ENCODE results near the gene ZNF516. TPM values are rescaled to one million over a fixed set of nuclear protein-coding genes. Genes with fewer than 3 reads are reported as not detected.

ZNF516 gene
- total RNA-seq, 1 experiment from 2014 or later: 22.6 TPM

DNA sequence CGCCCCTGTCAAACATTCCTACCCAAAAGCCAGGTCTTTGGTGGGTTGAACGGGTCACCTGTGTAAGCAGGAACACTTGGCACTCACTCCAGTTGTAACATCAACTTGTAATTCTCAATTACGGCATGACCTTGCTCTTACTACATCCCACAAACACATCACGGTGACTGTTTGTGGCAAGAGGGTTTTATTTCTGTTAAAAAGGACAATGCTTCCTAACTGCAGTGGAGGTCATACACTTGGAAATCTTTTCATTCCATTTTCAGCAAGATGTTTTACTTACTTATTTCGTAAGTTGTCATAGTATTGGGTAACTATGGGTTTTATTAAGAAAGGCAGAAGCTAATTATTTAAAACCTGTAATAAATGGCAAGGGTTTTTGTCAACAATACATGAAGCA is 126.1 kb downstream of the ZNF516 start:
- no peaks in the 10 kb centered on the region for H3K23me2 ChIP-seq (ENCODE audit: insufficient read length, low read depth, low read length, poor library complexity, severe bottlenecking)
- no peak for DNase-seq

More for the DNA sequence above, 126.1 kb downstream of the ZNF516 start:
- Histone ChIP-seq H3K79me2 (ENCODE audit: insufficient read depth, low read length) (no peaks in the 10 kb centered on the region), H3K9me3 (ENCODE audit: control insufficient read depth, low read depth, low read length) (no peaks in the 10 kb centered on the region), H3K9ac (ENCODE audit: extremely low read depth, insufficient read length, low read length) (no peak overlapping the region), H3K18ac (ENCODE audit: insufficient read length, low read depth, low read length) (no peak overlapping the region), H2BK120ac (ENCODE audit: low read depth, low read length, poor library complexity, severe bottlenecking) (no peak overlapping the region), H2BK15ac (ENCODE audit: low read depth, low read length) (no peak overlapping the region), H3K14ac (ENCODE audit: insufficient read depth, low read length) (no peak overlapping the region), H2BK5ac (ENCODE audit: insufficient read length, low read length) (no peak overlapping the region), H4K20me1 (ENCODE audit: control insufficient read depth, insufficient read depth, insufficient read length) (no peaks in the 10 kb centered on the region), H3K27me3 (ENCODE audit: insufficient read depth, low read length) (no peaks in the 10 kb centered on the region), H3K27ac (ENCODE audit: insufficient read length, low read depth, low read length) (no peak overlapping the region), H3K23ac (ENCODE audit: insufficient read length, low read depth, low read length) (no peak overlapping the region), H3K4me1 (ENCODE audit: insufficient read depth, low read length) (no peaks in the 10 kb centered on the region; the same call in 1 of the 2 replicates), H2BK12ac (ENCODE audit: insufficient read length, low read depth, low read length) (no peak overlapping the region), H4K8ac (replicated peaks; ENCODE audit: insufficient read length, low read depth, low read length) (no peak overlapping the region), H4K91ac (ENCODE audit: insufficient read length, low read depth, low read length) (no peak overlapping the region), H4K5ac (ENCODE audit: insufficient read length, low read depth, low read length) (no peak overlapping the region), H3K79me1 (ENCODE audit: insufficient read depth, low read depth, low read length, poor library complexity, severe bottlenecking) (no peaks in the 10 kb centered on the region), H2BK20ac (ENCODE audit: low read depth, low read length, poor library complexity, severe bottlenecking) (no peak overlapping the region), H2AFZ (ENCODE audit: low read length) (no peak overlapping the region), H2AK5ac (ENCODE audit: insufficient read length, low read length) (no peak overlapping the region), H3K4me2 (ENCODE audit: insufficient read depth, insufficient read length, low read length) (no peak overlapping the region), H3K4ac (ENCODE audit: low read depth, low read length) (no peak overlapping the region), H3K56ac (ENCODE audit: insufficient read length, low read depth, low read length) (no peak overlapping the region), H3T11ph (ENCODE audit: low read length) (no peak overlapping the region)
- Mint-ChIP-seq H3K27ac (no peak overlapping the region; a peak in 1 of 7 replicates), H3K36me3 (ENCODE audit: insufficient read depth in 1 of 3, low read depth in 3 of 3) (peaks cover 4 to 14% (median 10%) of the 10 kb centered on the region in 3 experiments; a peak in 3 of 7 replicates), H3K27me3 (ENCODE audit: low read depth) (no peaks in the 10 kb centered on the region), H3K9me3 (no peaks in the 10 kb centered on the region), H3K4me3 (no peak overlapping the region), H3K4me1 (peaks cover 23 to 29% of the 10 kb centered on the region in 2 experiments)
- no CpG with 5 or more reads among the region's 5 CpGs for WGBS (ENCODE audit: extremely low coverage, insufficient read length, low lambda C conversion rate)
- TF ChIP-seq, protein P1, sequence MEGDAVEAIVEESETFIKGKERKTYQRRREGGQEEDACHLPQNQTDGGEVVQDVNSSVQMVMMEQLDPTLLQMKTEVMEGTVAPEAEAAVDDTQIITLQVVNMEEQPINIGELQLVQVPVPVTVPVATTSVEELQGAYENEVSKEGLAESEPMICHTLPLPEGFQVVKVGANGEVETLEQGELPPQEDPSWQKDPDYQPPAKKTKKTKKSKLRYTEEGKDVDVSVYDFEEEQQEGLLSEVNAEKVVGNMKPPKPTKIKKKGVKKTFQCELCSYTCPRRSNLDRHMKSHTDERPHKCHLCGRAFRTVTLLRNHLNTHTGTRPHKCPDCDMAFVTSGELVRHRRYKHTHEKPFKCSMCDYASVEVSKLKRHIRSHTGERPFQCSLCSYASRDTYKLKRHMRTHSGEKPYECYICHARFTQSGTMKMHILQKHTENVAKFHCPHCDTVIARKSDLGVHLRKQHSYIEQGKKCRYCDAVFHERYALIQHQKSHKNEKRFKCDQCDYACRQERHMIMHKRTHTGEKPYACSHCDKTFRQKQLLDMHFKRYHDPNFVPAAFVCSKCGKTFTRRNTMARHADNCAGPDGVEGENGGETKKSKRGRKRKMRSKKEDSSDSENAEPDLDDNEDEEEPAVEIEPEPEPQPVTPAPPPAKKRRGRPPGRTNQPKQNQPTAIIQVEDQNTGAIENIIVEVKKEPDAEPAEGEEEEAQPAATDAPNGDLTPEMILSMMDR (conservative IDR thresholded peaks at IDR 0.05): no peak

Data from H9 (cell line).